Measurements from ENCODE around the gene CPED1.

GRCh38 chr7:120960714-120961113, 27.8 kb upstream of the CPED1 start:
- TF ChIP-seq EZH2 (IDR thresholded peaks at IDR 0.05; ENCODE audit: low read length, missing control alignments), result no peak
- TF ChIP-seq, protein P1, sequence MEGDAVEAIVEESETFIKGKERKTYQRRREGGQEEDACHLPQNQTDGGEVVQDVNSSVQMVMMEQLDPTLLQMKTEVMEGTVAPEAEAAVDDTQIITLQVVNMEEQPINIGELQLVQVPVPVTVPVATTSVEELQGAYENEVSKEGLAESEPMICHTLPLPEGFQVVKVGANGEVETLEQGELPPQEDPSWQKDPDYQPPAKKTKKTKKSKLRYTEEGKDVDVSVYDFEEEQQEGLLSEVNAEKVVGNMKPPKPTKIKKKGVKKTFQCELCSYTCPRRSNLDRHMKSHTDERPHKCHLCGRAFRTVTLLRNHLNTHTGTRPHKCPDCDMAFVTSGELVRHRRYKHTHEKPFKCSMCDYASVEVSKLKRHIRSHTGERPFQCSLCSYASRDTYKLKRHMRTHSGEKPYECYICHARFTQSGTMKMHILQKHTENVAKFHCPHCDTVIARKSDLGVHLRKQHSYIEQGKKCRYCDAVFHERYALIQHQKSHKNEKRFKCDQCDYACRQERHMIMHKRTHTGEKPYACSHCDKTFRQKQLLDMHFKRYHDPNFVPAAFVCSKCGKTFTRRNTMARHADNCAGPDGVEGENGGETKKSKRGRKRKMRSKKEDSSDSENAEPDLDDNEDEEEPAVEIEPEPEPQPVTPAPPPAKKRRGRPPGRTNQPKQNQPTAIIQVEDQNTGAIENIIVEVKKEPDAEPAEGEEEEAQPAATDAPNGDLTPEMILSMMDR (conservative IDR thresholded peaks at IDR 0.05 in 1 of 2, IDR thresholded peaks at IDR 0.05 in 1 of 2; ENCODE audit: low read depth in 1 of 2, low read length in 2 of 2), result no peak

Data from fibroblast of lung (primary cell).